ENCODE results near the gene SLC9A8. TPM values are rescaled to one million over a fixed set of nuclear protein-coding genes. Genes with fewer than 3 reads are reported as not detected.

SLC9A8 gene
- 5.2 to 7.6 TPM (median 6.2 TPM) in 3 replicates for total RNA-seq
- long read RNA-seq, full-length matches to known transcripts, result 1 of 7 reads
- long read RNA-seq, partial matches to known transcripts, result 0 of 7 reads
- long read RNA-seq, other reads (novel, unspliced or antisense), result 6 of 7 reads

- Mint-ChIP-seq H3K9me3 (ENCODE audit: low read depth) (no peaks in the 10 kb centered on the region), H3K4me1 (ENCODE audit: low read depth) (peaks cover 24% of the 10 kb centered on the region), H3K4me3 (ENCODE audit: unreplicated experiment) (peak within 1 kb of the TSS; percentile 88), H3K36me3 (ENCODE audit: low read depth) (peaks cover 8% of the 10 kb centered on the region), H3K27ac (ENCODE audit: unreplicated experiment) (peak within 1 kb of the TSS; percentile 95), H3K27me3 (ENCODE audit: low read depth) (no peaks in the 10 kb centered on the region)
- DNase-seq (ENCODE audit: low spot score), result no peak
- peak; percentile 73 for TF ChIP-seq CTCF (IDR thresholded peaks at IDR 0.05)
Measured at GRCh38 chr20:49812507-49813304, at the start of gene SLC9A8. TSS of gene SLC9A8 (plus strand) at chr20:49812828. CDS start at chr20:49812923, 95 bp downstream.

DNA sequence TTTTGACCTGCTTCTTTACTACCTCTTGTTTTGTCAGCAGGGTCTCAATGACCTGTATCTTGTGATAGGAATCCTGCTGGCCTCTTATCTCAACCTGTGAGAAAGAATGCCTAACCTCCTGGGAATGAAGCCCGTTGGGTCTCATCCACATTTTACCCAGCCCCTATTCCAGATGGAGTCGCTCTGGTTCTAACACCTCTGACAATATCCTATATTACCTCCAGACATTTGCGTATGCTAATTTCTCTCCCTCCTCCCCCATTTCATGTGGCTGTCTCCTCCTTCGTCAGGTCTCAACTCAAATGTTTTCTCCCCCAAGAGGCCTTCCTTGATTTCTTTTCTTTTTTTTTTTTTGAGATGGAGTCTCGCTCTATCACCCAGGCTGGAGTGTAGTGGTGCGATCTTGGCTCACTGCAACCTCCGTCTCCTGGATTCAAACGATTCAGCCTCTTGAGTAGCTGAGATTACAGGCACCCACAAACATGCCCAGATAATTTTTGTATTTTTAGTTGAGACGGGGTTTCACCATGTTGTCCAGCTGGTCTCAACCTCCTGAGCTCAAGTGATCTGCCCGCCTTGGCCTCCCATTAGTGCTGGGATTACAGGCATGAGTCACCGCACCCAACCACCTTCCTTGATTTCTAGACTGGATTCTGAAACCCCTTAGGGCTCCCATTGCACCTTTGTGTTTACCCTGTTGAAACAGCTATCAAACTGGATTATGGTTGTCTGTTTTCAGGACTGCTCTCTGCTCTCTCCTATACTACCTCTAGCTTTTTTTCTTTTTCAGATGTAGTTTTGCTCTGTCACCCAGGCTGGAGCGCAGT is 49.5 kb upstream of the SLC9A8 start:
- DNase-seq (ENCODE audit: low spot score), result no peak
- H3K4me3 Mint-ChIP-seq (ENCODE audit: unreplicated experiment), result no peak overlapping the region
- TF ChIP-seq CTCF (IDR thresholded peaks at IDR 0.05), result no peak
- peaks cover 7% of the 10 kb centered on the region for H3K27me3 Mint-ChIP-seq (ENCODE audit: low read depth)
- H3K9me3 Mint-ChIP-seq (ENCODE audit: low read depth), result no peaks in the 10 kb centered on the region
- H3K36me3 Mint-ChIP-seq (ENCODE audit: low read depth), result peaks cover 2% of the 10 kb centered on the region
- peaks cover 3% of the 10 kb centered on the region for H3K4me1 Mint-ChIP-seq (ENCODE audit: low read depth)
- no peak overlapping the region for H3K27ac Mint-ChIP-seq (ENCODE audit: unreplicated experiment)

DNA sequence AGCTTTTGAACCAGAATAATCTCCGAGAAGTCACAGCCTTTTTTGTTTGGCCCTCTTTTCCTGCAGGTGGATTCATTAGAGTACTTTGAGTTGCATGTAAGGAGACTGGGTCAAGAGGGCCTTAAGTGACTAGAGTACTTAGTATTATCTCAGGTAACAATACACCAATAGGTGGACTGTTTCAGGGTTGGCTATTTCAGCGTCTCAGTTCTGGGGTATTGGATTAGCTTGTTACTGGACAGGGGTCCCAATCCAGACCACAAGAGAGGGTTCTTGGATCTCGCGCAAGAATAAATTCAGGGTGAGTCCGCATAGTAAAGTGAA is 47.3 kb upstream of the SLC9A8 start:
- Mint-ChIP-seq H3K27me3 (ENCODE audit: low read depth) (no peaks in the 10 kb centered on the region), H3K27ac (ENCODE audit: unreplicated experiment) (no peak overlapping the region), H3K4me1 (ENCODE audit: low read depth) (peaks cover 17% of the 10 kb centered on the region), H3K4me3 (ENCODE audit: unreplicated experiment) (no peak overlapping the region), H3K9me3 (ENCODE audit: low read depth) (no peaks in the 10 kb centered on the region), H3K36me3 (ENCODE audit: low read depth) (no peaks in the 10 kb centered on the region)
- DNase-seq (ENCODE audit: low spot score), result no peak
- no peak for TF ChIP-seq CTCF (IDR thresholded peaks at IDR 0.05)

DNA sequence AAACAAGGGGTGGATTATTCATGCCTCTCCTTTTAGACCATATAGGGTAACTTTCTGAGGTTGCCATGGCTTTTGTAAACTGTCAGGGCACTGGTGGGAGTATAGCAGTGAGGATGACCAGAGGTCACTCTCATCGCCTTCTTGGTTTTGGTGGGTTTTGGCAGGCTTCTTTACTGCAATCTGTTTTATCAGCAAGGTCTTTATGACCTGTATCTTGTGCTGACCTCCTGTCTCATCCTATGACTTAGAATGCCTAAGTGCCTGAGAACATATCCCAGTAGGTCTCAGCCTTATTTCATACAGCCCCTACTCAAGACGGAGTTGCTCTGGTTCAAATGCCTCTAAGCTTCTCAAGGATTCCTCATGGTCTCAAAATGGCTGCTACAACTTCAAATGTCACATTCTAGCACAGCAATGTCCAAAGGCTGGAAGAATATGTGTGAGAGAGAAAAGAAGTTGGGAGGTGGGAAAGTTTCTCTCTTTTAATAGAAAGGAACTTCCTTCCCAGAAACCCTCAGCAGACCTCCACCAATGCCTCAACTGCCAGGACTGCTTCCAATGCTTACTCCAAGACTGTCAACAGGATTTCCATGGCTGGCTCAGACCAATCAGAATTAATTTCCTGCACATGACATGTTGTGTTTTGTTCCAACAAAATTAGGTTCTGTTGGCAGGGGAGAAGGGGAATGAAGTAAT is 46.6 kb upstream of the SLC9A8 start:
- Mint-ChIP-seq H3K36me3 (ENCODE audit: low read depth) (no peaks in the 10 kb centered on the region), H3K4me1 (ENCODE audit: low read depth) (peaks cover 22% of the 10 kb centered on the region), H3K27ac (ENCODE audit: unreplicated experiment) (no peak overlapping the region), H3K27me3 (ENCODE audit: low read depth) (no peaks in the 10 kb centered on the region), H3K4me3 (ENCODE audit: unreplicated experiment) (no peak overlapping the region), H3K9me3 (ENCODE audit: low read depth) (no peaks in the 10 kb centered on the region)
- no peak for DNase-seq (ENCODE audit: low spot score)
- no peak for TF ChIP-seq CTCF (IDR thresholded peaks at IDR 0.05)
